Cerebellar nuclear complex (tissue), 1 donor: ENCODE data around the gene PRSS22.
"Not testable (repeated sequence)": the region's sequence is repeated elsewhere in the genome, so short reads cannot be mapped to it uniquely, and the experiment has no call there.

Experiments used
- DNase-seq, 2 experiments: peaks; one replicate each; lab custom pipeline; 2025; lab: John Stamatoyannopoulos, UW

PRSS22 gene

GRCh38 chr16:2857451-2858244 is at the start of gene PRSS22:
Gene PRSS22 (minus strand): TSS chr16:2858170. CDS start chr16:2858104, 66 bp downstream.
- DNase-seq, result no peak

- DNase-seq, result not testable (repeated sequence)
Measured at GRCh38 chr16:2907084-2907753, 49.2 kb upstream of the PRSS22 start.

- DNase-seq, result no peak
Measured at GRCh38 chr16:2905988-2906387, 48.0 kb upstream of the PRSS22 start.

- peak; percentile 98 to 99 for DNase-seq
Measured at GRCh38 chr16:2905241-2905987, 47.4 kb upstream of the PRSS22 start.

DNA sequence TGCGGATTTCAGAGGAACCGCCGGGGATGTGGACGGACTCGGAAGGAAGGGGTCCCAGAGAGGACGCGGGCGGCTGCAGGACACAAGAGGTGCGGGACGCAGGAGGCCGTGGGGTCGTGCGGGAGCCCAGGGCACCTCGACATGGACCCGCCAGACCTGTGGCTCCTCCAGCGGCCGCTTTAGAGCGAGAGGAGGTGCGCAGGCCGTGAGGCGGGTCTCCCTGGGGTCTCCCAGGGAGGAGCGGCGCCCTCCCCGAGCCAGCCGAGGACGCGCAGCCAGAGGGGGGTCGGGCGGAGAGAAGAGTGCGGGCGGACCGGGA is 46.9 kb upstream of the PRSS22 start:
- DNase-seq, result no peak

- peak; percentile 32 to 47 for DNase-seq
Measured at GRCh38 chr16:2904100-2904921, 46.3 kb upstream of the PRSS22 start.

DNA sequence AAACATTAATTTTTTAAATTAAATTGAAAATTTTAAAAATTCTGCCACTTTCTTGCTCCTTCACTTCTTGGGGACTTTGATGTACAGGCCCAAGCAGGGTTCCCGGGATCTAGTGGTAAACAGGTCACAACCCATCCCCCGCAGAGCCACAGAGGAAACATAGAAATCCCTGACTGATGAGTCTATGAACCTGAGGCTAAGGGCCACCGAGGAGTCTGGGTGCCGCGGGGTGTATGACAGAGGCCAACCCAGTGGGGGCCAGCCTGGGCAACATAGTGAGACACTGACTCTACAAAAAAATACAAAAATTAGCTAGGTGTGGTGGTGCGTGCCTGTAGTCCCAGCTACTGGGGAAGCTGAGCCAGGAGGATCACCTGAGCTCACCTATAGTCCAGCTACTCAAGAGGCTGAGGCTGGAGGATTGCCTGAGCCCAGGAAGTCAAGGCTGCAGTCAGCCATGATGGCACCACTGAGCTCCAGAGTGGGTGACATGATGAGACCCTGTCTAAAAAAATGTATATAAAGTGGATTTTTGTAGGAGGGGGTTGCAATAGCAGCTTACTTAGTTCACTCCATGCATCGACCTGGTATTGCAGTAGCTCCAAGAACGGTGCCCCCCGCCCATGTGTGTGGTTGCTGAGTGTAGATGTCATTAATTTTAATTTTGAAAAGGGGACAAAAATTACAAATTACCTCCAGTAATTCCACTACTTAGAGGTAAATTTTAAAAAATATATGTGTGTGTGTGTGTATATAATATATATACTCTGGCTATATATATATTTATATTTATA is 44.6 kb upstream of the PRSS22 start:
- DNase-seq, result no peak

DNA sequence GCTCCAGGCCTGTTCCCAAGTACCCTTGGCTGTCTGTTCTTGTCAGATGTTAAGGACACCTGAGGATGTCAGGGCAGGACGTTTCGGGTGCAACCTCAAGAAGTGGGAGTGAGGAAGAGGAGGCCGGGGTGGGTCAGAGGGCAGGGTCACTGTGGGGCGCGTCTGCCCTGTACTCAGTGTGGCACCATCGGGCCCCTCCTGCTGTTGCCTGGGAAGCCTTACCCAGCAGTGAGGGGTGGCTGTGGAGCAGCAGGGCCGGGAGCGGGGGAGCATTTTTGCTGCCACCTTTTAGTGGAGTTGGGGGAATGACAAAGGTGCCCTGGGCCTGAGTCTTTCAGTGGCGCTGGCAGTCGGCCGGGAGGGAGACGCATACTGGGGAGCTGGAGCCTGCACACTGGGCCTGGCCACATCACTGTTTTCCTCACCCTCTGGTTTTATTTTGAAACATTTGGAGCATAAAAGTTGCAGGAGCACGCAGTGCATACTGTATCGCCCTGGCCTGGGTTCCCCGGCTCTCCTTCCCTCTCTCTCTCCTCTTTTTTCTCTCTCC is 42.6 kb upstream of the PRSS22 start:
- DNase-seq, result no peak

DNA sequence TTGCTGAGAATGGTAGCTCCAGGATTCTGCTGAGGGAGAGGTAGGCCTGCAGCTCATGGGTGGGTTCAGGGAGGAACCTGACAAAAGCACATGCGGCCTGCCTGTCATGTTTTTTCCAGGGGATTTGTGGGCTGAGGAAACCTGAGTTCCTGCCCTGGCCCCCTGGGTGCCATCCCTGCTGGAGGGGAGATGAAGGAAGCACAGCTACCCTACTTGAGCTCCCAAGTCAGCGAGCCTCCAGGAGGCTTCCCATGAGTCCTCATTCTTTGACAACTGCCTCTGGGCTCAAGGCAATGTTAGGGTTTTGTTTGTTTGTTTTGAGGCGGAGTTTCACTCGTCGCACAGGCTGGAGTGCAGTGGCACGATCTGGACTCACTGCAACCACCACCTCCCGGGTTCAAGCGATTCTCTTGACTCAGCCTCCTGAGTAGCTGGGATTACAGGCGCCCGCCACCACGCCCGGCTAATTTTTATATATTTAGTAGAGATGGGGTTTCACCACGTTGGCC is 41.6 kb upstream of the PRSS22 start:
- no peak for DNase-seq

DNA sequence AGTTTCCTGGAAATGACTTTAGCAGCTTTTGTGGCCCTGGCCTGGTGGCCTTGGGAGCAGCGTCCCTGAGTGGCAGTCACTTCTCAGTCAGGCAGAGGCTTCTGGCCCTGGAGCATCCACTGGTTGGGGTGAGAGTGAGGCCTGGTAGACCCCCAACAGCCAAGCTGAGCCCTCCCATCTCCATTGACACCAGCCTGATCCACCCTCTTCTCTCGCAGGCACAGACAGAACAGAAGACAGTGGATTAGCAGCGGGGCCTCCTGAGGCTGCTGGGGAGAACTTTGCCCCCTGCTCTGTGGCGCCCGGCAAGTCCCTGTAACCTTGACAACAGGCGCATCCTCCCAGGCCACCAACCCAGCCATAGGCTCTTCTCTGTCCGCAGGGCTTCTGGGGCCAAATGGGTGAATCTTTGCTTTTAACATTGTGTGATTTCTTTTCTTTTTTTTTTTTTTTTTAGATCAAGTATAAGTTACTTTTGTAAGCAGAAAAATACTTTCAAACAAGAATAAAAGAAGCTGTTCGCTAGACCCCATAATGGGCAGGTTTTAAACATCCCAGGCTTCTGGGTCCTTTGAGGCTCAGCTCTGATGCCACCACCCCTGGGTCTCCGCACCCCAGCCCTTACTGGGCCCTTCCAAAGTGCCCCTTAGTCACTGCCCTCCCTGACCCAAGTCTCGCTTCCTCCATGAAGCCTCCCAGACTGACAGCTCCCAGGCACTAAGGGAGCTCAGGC is 41.0 kb upstream of the PRSS22 start:
- DNase-seq, result no peak

GRCh38 chr16:2897110-2897509 is 39.1 kb upstream of the PRSS22 start:
- no peak for DNase-seq

GRCh38 chr16:2896480-2897010 is 38.6 kb upstream of the PRSS22 start:
- no peak for DNase-seq

- DNase-seq, result no peak
Measured at GRCh38 chr16:2895813-2896212, 37.8 kb upstream of the PRSS22 start.

GRCh38 chr16:2894231-2894630 is 36.3 kb upstream of the PRSS22 start:
- DNase-seq, result no peak

DNA sequence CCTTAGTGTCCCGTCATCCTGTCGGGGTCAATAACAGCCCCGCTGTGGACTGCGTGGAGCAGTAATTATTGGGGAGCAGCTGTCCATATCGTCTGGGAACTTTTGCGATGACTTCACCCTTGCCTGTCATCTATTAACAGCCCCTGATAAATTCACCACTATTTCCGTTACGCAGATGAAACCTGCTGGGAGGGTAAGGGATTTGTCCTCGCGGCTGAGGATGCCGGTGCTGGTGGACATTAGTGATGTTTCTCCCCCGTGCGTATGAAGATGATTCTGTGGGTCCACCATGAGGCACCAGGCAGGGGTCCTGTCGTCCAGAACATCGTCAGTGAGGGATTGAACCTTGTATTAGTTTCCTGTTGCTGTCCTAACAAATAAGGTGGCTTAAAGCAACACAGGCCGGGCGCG is 26.1 kb upstream of the PRSS22 start:
- DNase-seq, result no peak

- DNase-seq, result no peak
Measured at GRCh38 chr16:2883458-2883908, 25.5 kb upstream of the PRSS22 start.

DNA sequence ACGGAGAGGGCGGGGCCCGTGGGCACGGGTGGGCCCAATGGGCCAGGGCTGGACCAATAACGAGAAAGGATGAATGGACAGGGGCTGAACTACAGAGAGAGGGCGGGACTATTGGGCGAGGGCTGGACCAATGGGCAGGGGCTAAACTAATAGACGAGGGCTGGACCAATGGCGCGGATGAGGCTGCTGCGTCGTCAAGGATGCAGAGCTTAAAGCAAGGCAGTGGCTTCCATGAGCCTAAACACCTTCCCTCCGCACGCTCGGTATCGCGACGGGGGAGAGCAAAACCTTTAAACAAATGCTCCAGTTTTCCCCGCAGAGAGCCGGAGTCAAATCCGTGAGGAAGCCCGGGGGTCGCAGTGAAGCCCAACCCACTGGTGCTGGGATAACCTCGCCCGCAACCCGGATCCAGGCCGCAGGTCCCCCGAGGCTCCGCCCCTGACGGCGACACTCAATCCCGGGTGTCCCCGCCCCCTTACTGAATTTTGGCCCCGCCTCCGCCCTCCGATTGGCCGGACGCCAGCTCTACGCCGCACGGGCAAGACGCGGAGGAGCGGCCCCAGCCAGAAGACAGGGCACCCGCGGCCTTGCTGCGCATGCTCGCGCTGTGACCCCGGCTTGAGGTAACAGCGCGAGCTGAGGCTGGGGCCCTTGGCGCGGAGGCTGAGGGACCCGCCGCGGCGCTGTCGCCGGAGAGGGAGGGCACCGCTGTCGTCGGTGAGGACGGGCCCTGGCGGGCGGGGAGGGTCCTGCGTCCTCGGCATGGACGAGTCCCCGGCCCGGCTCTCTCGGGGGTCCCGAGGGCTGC is 24.9 kb upstream of the PRSS22 start, which contains the start of gene FLYWCH2:
FLYWCH2 (plus strand) TSS at position 566 of the 808 bp plus-strand sequence. CDS start 13,235 bp downstream, outside the sequence.
- peak; percentile 77 to 92 for DNase-seq
